GM19240 (cell line): ENCODE measurements around the gene GTSE1.
"Not testable (repeated sequence)": the region's sequence is repeated elsewhere in the genome, so short reads cannot be mapped to it uniquely, and the experiment has no call there.

ENCODE experiments used
- DNase-seq: peaks from one replicate; pipeline ENCODE4 v3.0.0; 2011; ENCODE audit warnings: low spot score; ENCODE audit not compliant: insufficient read length

Gene GTSE1

DNA sequence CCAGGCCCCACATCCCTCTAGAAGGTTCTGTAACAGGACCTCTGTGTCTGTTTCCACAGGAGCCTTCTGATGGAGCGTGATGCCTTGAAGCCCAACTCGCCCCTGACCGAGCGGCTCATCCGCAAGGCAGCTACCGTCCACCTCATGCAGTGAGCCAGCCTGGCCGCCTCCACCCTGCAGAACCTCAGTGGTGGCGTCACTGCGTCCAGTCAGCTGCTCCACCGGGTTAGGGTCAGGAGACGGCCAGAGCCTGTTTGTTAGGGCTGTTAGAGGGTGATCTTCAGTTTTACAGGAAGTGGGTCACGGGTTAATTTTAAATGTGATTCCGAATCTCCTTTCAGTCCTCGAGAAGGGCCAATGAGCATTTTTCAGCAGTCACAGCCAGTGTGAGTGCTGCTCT, 3.9 kb upstream of the GTSE1 start:
- DNase-seq = no peak

DNA sequence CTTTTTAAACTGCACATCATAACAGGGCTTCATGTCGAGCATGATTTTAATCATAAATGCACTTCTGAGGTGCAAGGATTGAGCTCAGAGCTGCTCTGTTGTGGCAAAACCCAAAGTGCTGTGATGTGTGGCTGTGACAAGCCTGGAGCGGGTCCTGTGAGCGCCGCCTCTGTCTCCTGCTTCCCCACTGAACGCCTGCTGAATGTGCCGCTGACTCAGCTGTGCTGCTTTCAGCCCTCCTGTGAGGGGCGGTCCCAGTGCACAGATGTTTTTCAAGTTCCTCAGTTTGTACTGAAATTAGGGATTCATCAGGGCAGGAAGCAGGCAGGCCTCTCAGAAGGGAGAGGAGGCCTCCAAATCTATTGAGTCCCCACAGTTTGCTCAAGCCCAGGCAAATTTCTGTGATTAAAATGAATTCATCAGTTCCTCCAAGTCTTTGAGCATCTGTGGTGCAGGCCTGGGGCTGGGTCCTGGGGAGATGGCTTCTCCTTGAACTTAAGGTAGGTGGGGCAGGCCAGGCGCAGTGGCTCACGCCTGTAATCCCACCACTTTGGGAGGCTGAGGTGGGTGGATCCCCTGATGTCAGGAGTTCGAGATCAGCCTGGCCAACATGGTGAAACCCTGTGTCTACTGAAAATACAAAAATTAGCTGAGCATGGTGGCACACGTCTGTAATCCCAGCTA, 3.0 kb upstream of the GTSE1 start:
- DNase-seq = no peak

DNA sequence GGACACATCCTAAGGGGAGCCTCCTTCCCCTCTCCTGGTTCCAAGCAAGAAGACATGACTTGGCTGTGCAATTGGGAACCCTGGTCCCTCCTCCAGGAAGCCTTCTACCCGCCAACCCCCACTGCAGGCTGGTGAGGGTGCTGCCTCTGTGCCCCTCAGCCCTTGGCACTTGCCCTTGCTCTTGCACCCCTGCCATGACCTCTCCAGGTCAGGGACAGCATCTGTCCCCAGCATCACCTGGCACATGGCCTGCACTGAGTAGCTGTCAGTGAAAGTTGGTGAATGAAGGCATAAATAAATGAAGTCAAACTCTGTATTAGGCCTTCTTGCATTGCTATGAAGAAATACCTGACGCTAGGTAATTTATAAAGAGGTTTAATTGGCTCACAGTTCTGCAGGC, 1.9 kb upstream of the GTSE1 start:
- DNase-seq = no peak

DNA sequence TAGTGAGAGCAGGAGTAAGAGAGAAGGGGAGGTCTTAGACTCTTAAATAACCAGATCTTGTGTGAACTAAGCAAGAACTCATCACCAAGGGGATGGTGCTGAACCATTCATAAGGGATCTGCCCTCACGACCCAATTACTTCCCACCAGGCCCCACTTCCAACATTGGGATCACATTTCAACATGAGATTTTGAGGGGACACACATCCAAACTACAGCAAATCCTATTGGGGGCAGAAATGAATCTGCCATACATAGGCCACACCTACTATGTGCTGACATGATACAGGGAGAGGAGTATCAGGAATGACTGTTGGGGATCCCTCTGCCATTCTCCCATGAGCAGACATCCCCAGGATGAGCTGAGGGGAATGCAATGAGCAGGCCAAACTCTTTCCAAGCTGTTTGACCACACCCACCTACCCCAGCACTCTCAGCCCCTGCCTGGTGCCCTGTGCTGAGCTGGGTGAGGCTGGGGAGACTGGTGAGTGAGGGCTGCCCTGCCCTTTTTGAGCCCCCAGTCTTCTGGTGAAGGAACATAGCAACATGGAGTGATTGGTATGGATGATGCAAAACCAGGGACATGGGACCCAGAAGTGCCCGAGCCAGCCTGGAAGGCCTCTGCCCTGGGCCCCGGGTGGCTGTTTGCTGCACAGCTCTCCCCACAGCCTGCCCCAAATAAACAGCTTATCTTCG, 1.2 kb upstream of the GTSE1 start:
- DNase-seq = no peak

DNA sequence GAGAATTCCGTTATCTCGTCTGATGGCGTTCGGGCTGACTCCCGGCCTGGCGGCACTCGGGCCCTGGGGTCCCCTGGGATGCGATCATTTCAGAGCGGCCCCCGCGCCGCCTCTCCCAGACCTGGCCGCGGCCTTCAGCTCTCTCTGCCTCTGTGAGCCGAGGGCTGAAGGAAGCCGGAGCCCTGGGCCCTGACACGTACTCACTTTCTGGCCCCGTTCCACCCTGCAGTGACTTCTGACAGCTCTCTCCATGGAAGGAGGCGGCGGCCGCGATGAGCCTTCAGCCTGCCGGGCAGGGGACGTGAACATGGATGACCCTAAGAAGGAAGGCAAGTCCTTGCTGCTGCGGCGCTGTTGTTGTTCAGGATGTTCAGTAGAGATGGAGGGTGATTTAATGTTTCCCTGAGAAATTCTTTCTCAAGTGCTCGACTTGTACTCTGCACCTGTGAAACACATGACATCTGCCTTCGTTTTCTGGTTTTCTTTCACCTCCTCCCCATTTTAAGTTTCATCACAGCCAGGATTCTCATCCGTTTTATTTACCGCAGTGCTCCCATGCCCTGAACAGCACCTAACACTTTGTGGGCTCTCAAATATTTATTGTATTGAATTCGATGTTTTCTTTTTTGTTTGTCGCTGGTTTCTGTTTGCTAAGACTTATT, 612 bp downstream of the GTSE1 start:
- no peak for DNase-seq

DNA sequence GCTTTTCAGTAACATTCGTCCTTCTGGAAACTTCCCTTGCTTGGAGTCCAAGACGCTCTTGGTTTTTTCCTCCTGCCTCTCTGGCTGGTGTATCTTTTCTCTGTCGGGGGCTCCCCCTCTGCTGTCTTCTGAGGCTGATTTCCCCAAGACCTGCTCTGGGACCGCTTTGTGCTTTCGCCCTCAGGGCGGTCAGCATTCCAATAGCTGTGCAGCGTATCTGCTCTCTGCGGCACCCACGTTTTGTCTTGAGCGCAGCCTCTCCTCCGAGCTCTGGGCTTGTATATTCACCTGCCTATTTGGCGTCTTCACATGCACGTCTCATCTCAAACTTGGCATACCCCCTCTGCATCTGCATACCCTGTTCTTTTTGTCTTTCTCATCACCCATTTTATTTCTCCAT, 2.4 kb downstream of the GTSE1 start:
- DNase-seq = no peak

DNA sequence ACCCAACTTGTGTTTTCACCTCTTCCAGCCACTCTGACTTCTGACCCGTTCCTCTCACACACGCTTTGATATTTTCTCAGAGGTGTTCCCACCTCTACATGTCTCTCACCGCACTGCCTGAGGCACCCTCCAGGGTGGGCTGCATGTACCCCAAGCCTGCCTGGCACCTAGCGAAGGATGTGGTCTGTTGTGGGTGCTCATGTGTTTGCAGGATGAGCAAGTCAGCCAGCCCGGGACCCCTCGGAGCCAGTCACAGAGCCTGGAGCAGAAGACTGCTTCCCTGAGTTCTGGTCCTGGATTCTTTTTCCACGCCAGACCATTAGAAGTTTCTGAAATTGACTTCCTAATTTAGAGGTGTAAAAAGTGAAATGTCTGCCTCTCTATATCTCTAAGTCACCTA, 3.8 kb downstream of the GTSE1 start:
- no peak for DNase-seq

DNA sequence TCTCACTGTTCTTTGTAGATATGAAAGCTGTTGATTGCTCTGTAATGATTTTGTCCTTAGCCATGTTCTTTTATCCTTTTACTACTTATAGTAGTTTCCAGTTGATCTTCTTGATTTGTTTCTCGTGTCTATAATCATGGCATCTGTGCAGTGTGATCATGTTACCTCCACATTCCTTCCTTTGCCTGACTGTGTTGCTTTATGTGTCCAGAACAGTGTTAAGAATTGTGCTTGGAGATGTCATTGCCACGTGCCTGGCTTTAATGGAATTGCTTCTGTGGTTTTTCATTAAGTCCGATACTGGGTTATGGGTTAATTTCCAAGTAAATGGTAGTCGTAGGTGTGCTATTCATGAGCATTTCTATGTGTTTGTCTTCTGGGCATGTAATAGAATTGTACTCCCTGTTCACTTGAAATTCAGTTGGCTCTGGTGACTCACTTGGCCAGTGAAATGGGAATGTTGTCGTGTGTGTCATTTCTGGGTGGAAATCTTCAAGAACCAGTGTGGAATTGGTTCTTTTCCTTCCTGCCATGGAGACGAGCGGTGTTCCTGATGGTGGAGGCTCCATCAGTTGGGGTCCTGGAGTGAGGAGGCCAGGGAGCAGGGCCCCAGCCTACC, 6.8 kb downstream of the GTSE1 start:
- no peak for DNase-seq

DNA sequence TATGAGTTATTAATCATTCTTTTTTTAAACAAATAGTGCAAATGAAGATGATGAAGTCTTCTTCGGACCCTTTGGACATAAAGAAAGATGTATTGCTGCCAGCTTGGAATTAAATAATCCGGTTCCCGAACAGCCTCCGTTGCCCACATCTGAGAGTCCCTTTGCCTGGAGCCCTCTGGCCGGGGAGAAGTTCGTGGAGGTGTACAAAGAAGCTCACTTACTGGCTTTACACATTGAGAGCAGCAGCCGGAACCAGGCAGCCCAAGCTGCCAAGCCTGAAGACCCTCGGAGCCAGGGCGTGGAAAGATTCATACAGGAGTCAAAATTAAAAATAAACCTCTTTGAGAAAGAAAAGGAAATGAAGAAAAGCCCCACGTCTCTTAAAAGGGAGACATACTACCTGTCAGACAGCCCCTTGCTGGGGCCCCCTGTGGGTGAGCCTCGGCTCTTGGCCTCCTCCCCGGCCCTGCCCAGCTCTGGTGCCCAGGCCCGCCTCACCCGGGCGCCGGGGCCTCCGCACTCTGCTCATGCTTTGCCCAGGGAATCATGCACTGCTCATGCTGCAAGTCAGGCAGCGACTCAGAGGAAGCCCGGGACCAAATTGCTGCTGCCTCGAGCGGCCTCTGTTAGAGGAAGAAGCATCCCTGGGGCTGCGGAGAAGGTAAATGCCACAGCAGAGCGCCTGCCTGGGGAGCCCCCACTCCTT, 11.8 kb downstream of the GTSE1 start:
- no peak for DNase-seq

DNA sequence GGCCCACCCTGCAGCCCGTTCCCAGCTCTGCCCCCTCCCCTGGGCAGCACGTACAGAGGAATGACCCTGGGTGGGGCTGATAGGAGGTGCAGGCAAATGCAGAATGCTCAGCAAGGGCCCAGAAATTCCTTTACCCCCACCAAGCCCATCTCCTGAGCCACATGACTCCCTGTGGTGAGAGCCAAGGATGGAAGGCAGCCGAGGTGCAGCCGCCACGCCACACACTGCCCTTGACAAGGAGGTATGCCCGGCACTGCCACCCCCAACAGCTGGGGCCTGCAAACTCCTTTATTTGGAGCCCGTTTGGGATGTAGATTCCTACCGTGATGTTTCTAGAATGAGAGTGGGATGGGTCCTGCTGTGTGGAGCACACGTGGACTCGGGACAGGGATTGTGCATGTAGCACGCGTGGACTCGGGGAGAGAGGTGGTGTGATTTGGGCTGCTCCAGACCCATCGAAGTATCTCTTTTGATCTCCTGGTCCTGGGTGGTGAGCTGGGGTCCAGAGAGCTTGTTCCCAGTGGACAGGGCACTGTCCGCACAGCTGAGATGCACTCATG, 12.9 kb downstream of the GTSE1 start:
- DNase-seq = no peak

DNA sequence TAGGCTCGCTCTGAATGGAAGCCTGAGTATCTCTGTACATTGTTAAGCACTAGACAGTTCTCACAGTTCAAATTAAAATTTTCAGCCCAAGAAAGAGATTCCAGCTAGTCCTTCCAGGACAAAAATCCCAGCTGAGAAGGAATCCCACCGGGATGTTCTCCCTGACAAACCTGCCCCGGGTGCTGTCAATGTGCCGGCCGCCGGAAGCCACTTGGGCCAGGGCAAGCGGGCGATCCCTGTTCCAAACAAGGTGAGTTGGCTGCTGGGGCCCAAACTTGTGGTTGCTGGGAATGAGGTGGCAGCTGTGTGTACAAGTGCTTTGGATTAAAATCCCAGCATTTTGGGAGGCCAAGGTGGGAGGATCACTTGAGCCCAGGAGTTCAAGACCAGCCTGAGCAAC, 15.4 kb downstream of the GTSE1 start:
- no peak for DNase-seq

DNA sequence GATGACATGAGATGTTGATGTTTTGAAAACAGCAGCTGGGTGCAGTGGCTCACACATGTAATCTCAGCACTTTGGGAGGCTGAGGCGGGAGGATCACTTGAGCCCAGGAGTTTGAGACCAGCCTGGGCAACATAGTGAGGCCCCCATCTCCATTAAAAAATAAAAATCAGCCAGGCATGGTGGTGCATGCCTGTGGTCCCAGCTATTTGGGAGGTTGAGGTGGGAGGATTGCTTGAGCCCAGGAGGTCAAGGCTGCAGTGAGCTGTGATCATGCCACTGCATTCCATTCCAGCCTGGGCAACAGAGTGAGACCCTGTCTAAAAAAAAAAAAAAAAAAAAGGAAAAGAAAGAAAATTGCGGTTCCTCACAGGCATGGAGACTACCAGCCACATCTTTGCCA, 16.2 kb downstream of the GTSE1 start:
- DNase-seq = not testable (repeated sequence)

DNA sequence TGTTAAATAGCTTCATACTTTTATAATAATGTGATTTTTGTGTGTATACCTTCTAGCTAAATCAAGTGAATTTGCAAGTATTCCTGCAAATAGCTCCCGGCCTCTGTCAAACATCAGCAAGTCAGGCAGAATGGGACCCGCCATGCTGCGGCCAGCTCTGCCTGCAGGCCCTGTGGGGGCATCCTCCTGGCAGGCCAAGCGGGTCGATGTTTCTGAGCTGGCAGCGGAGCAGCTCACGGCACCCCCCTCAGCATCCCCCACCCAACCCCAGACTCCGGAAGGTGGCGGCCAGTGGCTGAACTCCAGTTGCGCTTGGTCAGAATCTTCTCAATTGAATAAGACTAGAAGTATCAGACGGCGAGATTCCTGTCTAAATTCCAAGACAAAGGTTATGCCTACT, 19.3 kb downstream of the GTSE1 start:
- no peak for DNase-seq

DNA sequence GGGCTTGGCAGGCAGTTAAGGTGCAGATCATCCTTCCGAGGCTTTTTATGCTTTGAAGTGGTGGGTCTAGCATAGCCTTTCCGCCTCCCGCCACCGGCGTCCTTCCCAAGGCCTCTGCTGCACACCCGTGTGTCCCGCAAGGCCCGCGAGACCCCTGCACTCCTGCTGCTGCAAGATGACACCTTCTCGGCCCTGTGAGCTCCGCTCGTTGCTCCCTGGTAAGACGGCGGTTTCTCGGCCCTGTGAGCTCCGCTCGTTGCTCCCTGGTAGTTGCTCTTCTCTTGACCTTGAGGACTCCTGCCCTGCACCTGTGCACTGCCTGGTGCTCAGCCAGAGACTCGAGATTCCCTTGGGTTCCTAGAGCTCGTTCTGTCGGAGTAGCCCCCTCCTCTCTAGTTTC, 21.0 kb downstream of the GTSE1 start:
- DNase-seq = no peak

DNA sequence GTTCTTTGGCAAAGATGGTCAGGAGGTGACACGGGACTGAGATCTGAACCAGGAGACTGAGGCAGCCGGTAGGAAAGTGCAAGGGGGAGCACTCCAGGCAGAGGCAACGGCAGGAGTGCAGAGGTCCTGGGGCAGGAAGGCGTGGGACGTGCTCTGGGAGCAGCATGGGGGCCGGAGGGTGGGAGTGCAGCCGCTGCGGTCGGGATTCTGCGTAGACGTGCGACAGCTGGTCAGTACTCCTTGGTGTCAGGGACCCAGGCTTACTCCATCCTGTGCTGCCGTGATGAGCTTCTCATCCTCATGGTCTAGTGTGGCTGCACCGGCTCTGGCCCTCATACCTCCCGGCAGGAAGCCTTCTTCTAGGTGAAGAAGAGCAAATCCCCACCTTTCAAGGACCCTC, 21.9 kb downstream of the GTSE1 start:
- no peak for DNase-seq

DNA sequence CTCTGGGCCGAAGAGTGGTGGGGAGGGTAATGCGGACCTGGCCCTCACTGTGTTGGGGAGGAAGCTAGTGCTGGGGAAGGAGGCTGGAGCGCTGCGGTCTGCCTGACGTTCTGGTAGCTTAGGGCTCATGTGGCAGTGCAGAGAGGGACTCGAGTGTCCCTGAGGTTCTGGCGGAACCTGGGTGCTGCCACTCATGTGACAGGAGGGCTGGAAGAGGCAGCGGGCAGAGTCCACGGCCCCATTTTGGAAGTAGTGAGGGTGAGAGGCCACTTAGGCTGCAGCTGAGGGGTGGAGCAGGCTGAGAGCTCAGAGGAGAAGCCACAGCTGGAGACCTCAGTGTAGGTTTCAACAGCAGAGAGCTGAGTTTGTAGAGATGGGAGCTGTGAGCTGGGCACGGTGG, 22.6 kb downstream of the GTSE1 start:
- no peak for DNase-seq

DNA sequence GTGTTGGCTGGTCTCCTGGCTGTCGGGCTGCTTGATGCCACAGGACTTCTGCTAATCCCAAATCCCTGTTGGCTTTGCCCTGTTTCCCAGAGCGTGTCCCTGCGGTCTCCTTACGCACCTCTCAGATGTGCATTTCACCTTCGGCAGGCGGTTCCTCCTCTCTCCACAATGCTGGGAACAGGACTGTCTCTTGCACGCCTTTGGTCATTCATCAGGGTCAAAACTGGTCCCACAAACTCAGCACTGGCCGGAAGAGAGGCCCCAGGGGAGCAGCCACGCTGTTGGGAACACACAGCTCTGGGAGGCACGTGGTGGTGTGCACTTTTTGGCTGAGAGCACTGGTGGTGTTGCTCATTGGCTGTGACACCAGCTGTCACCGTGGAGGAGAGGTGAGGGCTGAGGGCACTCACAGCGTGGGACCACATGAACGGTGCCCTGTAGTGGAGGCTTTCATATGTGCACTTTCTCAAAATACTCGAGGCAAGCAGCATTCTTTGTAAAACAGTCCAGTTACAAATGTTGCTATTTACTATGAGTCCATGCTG, 23.6 kb downstream of the GTSE1 start:
- no peak for DNase-seq

DNA sequence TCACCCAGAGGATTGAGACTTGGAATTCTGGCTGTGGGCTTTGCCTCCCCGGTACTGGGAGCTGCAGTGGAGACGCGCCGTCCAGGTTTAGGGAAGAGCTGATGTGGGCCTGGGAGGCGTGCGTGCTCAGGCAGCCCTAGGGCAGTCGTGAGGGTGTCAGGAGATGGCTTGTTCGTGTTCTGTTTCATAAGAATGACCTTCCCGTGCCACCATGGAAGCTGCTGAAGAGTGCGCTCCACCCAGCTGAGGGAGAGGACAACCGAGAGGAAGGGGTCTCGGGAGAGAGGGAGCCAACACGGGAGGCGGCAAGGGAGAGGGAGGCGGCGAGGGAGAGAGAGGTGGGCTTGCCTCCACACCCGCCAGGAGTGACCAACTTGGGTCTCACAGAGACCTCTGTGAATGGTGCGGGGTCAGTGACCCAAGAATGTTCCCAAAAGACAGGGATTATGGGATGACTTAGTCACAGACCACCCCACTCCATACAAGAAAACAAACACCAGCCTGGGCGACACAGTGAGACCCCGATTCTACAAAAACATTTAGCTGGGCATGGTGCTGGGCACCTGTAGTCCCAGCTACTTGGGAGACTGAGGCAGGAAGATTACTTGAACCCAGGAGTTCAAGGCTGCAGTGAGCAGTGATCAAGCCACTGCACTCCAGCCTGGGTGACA, 24.2 kb downstream of the GTSE1 start:
- DNase-seq = no peak

DNA sequence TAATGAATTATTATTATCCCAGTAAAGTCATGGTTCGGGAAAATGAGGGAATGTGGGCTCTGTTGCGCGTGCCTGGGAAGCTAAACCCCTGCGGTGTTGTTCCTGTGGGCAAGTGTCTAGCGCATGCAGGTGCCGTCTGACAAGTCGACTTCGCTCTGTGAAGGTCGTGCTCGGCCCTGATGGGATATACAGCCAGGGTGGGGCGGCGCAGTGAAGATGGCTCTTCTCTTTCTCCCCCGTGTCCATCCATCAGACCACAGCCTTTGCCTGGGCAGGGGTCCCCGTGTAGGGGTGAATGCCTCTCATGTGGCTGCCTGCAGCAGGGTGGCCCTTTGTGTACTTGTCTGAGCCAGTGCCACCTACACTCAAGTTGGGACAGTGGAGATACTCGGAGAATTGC, 26.0 kb downstream of the GTSE1 start:
- no peak for DNase-seq

DNA sequence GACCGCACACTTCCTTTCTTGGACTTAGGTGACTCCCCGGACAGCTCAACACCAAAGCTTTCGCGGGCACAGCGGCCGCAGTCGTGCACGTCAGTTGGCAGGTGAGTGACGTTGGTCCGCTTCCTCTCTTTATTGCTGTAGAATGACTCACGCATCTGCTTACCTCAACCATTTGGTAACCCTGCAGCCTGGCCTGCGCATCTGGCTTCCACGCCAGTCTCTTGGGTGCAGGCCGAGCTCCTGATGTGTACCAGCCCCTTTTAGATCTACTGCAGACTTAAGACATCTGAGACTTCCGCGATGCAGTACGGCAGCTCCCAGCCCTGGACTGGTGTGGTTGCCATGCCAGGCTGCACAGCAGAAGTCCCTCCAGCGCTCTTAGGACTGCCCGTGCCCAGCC, 26.5 kb downstream of the GTSE1 start:
- DNase-seq = no peak
